HFF-Myc (cell line): ENCODE data around the gene CHKA.

ENCODE experiments used
- DNase-seq: peaks from one replicate; pipeline ENCODE4 v3.0.0-alpha.2; 2011; ENCODE audit warnings: low read depth; ENCODE audit errors: extremely low read depth
- H3K4me3 ChIP-seq: replicated peaks from 2 replicates; pipeline ENCODE4 v1.5.1; 2011; ENCODE audit warnings: low read depth, mild to moderate bottlenecking, control low read depth, low read length
- CTCF ChIP-seq: IDR thresholded peaks from 2 replicates; pipeline ENCODE4 v1.5.1; 2012; ENCODE audit warnings: mild to moderate bottlenecking, low read depth, low read length, control low read depth; ENCODE audit errors: missing control alignments

CHKA gene

GRCh38 chr11:68164437-68164836, 43.2 kb upstream of the CHKA start:
- no peak for DNase-seq
- no peak for TF ChIP-seq CTCF
- no peak overlapping the region for H3K4me3 ChIP-seq

GRCh38 chr11:68163691-68164090, 42.5 kb upstream of the CHKA start:
- TF ChIP-seq CTCF: no peak
- H3K4me3 ChIP-seq: no peak overlapping the region
- DNase-seq: no peak

- no peak for DNase-seq
- H3K4me3 ChIP-seq: no peak overlapping the region
- TF ChIP-seq CTCF: no peak
Measured at GRCh38 chr11:68160100-68160695, 39.0 kb upstream of the CHKA start.

GRCh38 chr11:68159665-68160064, 38.5 kb upstream of the CHKA start:
- no peak for TF ChIP-seq CTCF
- no peak overlapping the region for H3K4me3 ChIP-seq
- DNase-seq: no peak

- H3K4me3 ChIP-seq: no peak overlapping the region
- DNase-seq: no peak
- TF ChIP-seq CTCF: no peak
Measured at GRCh38 chr11:68159161-68159560, 38.0 kb upstream of the CHKA start.

- no peak for TF ChIP-seq CTCF
- no peak overlapping the region for H3K4me3 ChIP-seq
- no peak for DNase-seq
Measured at GRCh38 chr11:68158580-68158979, 37.4 kb upstream of the CHKA start.

- H3K4me3 ChIP-seq: no peak overlapping the region
- no peak for DNase-seq
- no peak for TF ChIP-seq CTCF
Measured at GRCh38 chr11:68153742-68154141, 32.6 kb upstream of the CHKA start.
